Measurements from ENCODE around the gene COG3. TPM values are rescaled to one million over a fixed set of nuclear protein-coding genes. Genes with fewer than 3 reads are reported as not detected.
A peak's percentile ranks its signal among the peaks of the same experiment; 100 is the strongest.

COG3 gene
- total and polyA plus RNA-seq, 7 experiments from 2014 or later: 26.5 to 50.1 (median 43.2) TPM

DNA sequence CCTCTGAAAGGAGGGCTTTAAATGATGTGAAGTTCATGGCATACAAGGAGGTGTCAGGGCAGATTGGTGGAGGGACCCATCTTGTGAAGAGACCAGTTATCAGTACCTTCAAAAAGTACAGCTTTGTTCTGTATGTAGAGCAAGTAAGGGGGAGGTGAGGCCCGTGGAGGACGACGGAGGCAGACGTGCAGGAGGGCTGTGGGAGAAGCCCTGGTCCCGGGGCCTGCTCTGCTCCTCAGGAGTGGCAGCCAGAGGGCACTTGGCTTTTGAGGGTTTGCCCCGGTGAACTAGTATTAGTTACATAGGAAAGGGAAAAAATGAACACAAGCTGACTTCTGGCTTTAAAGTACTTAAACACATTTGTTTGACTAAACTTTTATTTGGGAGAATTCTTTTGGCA lies 42.1 kb downstream of the COG3 start:
- peaks cover 7 to 61% (median 29%) of the 10 kb centered on the region in 3 experiments for H3K36me3 ChIP-seq (ENCODE audit: control insufficient read depth in 2 of 3, insufficient read depth in 3 of 3, low read length in 3 of 3)
- H3K4me1 ChIP-seq (ENCODE audit: control insufficient read depth in 2 of 2, insufficient read depth in 2 of 2, low read length in 2 of 2): no peaks in the 10 kb centered on the region
- no peaks in the 10 kb centered on the region for H3K9me3 ChIP-seq (ENCODE audit: control insufficient read depth in 2 of 3, low read length in 3 of 3)
- Mint-ChIP-seq H3K36me3 (peaks cover 12 to 39% (median 25%) of the 10 kb centered on the region in 5 donors), H3K27ac (peak overlapping the region in 8 of 9 donors; percentile 36 to 88 (median 69)), H3K27me3 (no peaks in the 10 kb centered on the region), H3K4me3 (no peak overlapping the region), H3K4me1 (peaks cover 4 to 13% (median 5%) of the 10 kb centered on the region in 7 donors), H3K9me3 (no peaks in the 10 kb centered on the region)
- POLR2A ChIA-PET: interaction anchor here (1.0 kb wide), 1 partner anchor 39 kb away, joined by 3 read pairs; no protein-coding TSS in a partner anchor
- DNase-seq (no peak), ATAC-seq (no peak)
- H3K27ac ChIP-seq (ENCODE audit: low read depth, low read length): no peak overlapping the region
- intact Hi-C loops (cut with micrococcal nuclease): no loop called here
- CTCF ChIA-PET: interaction anchor here (0.5 to 1.6 kb wide), 2 partner anchors 8 to 147 kb away, joined by 3 to 5 read pairs; no protein-coding TSS in a partner anchor
- H3K4me3 ChIP-seq (ENCODE audit: low read length): no peak overlapping the region
- H3K27me3 ChIP-seq (ENCODE audit: control insufficient read depth in 2 of 2, insufficient read depth in 2 of 2, low read length in 2 of 2): no peaks in the 10 kb centered on the region

DNA sequence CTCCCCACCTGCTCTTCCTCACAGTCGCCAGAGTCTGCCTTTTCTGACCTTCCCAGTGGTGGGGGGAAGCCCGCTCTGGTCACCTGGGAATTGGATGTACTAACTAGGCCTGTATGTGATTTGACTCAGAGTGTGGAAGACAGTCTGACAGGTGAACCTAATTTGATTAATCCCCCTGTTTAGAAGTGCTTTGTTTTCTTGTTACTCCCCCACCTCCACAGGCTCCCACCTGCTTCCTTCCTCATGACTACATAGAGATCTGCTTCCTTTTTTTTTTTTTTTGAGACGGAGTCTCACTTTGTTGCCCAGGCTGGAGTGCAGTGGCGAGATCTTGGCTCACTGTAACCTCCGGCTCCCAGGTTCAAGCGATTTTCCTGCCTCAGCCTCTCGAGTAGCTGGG lies 44.0 kb downstream of the COG3 start:
- H3K27me3 Mint-ChIP-seq: no peaks in the 10 kb centered on the region
- DNase-seq (no peak), ATAC-seq (no peak)
- Histone ChIP-seq H3K4me3 (ENCODE audit: low read length) (no peak overlapping the region), H3K27ac (ENCODE audit: low read depth, low read length) (no peak overlapping the region), H3K4me1 (ENCODE audit: control insufficient read depth in 2 of 2, insufficient read depth in 2 of 2, low read length in 2 of 2) (no peaks in the 10 kb centered on the region), H3K36me3 (ENCODE audit: control insufficient read depth in 2 of 3, insufficient read depth in 3 of 3, low read length in 3 of 3) (peaks cover 14 to 57% (median 24%) of the 10 kb centered on the region in 3 experiments), H3K9me3 (ENCODE audit: control insufficient read depth in 2 of 3, low read length in 3 of 3) (no peaks in the 10 kb centered on the region), H3K27me3 (ENCODE audit: control insufficient read depth in 2 of 2, insufficient read depth in 2 of 2, low read length in 2 of 2) (no peaks in the 10 kb centered on the region)
- intact Hi-C loops (cut with micrococcal nuclease): no loop called here
- H3K27ac Mint-ChIP-seq: peak overlapping the region in 6 of 9 donors; percentile 9 to 89 (median 62)
- no peaks in the 10 kb centered on the region for H3K9me3 Mint-ChIP-seq
- H3K4me3 Mint-ChIP-seq: no peak overlapping the region
- H3K36me3 Mint-ChIP-seq: peaks cover 9 to 35% (median 22%) of the 10 kb centered on the region in 5 donors
- ChIA-PET CTCF (no interaction called here), POLR2A (no interaction called here)
- peaks cover 5 to 8% (median 6%) of the 10 kb centered on the region in 7 donors for H3K4me1 Mint-ChIP-seq

DNA sequence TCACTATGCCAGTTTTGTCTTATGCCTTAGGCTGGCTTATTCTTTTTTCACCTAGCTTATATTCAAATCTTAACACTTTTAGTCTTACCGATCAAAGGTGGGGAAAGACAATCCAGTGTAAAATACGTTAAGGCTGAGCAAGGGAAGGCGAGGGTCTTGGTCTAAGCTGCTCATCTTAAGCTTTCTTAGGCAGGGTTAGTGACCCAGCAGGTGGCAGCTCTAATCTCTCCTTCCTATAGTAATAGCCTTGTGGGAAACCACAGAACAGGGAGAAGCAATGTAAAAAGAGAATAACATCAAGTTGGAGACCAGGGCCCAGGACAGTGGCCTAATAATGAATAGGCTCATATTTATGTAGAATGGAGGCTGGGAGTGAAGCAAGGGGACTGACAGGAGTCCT lies 45.9 kb downstream of the COG3 start:
- no peaks in the 10 kb centered on the region for H3K9me3 Mint-ChIP-seq
- H3K9me3 ChIP-seq (ENCODE audit: control insufficient read depth in 2 of 3, low read length in 3 of 3): no peaks in the 10 kb centered on the region
- no peaks in the 10 kb centered on the region for H3K27me3 Mint-ChIP-seq
- no peaks in the 10 kb centered on the region for H3K27me3 ChIP-seq (ENCODE audit: control insufficient read depth in 2 of 2, insufficient read depth in 2 of 2, low read length in 2 of 2)
- H3K4me3 ChIP-seq (ENCODE audit: low read length): no peak overlapping the region
- POLR2A ChIA-PET: interaction anchor here (0.9 kb wide), 1 partner anchor 143 kb away, joined by 3 read pairs; no protein-coding TSS in a partner anchor
- DNase-seq: no peak
- H3K36me3 ChIP-seq (ENCODE audit: control insufficient read depth in 2 of 3, insufficient read depth in 3 of 3, low read length in 3 of 3): peaks cover 10 to 50% (median 14%) of the 10 kb centered on the region in 3 experiments
- no peaks in the 10 kb centered on the region for H3K4me1 ChIP-seq (ENCODE audit: control insufficient read depth in 2 of 2, insufficient read depth in 2 of 2, low read length in 2 of 2)
- H3K27ac Mint-ChIP-seq: peak overlapping the region in 5 of 9 donors; percentile 6 to 78 (median 70)
- H3K4me3 Mint-ChIP-seq: no peak overlapping the region
- peaks cover 5 to 8% (median 6%) of the 10 kb centered on the region in 7 donors for H3K4me1 Mint-ChIP-seq
- no peak overlapping the region for H3K27ac ChIP-seq (ENCODE audit: low read depth, low read length)
- no peak for ATAC-seq
- H3K36me3 Mint-ChIP-seq: peaks cover 9 to 34% (median 15%) of the 10 kb centered on the region in 5 donors
- intact Hi-C loops (cut with micrococcal nuclease): loop anchor here (1.0 kb wide), 4 partner anchors 46 to 811 kb away; partner anchors contain the start of gene COG3 (in 1 of the 2)
- CTCF ChIA-PET: interaction anchor here (0.6 to 1.0 kb wide), 5 partner anchors 19 to 1133 kb away, joined by 3 to 4 read pairs (median 3); no protein-coding TSS in a partner anchor

DNA sequence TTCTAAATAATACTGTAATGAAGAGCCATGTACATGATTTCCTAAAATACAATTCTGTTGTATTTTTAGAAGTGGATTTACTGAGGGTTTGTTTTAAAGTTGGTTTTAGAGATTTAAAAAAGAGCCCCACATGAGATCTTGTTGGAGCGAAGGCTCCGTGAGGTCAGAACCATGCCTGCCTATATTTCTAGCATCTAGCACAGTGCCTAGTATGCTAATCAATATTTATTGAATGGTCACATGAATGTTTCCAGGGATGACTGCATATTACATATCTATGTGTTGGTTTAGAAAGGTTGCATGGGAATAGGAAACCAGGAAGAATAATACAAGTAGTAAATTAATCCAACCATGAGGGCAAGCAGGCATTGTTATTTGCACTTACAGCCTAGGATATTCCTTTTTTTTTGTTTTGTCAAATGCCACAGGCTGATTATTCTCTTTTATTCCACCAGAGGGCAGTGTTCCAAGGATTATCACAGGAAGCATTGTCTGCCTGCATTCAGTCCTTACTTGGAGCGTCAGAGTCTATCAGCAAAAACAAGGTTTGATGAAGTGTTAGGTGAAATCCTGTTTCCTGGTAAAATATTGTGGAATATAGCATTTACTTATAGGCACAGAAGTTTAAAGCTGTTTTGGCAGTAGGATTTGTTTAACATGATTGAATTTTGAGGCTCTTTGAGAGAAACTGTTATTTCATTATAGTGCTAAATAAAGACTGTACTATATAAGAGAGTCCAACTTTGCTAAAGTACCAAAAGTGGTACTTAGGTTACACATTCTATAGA lies 46.8 kb downstream of the COG3 start:
- Histone ChIP-seq H3K4me1 (ENCODE audit: control insufficient read depth in 2 of 2, insufficient read depth in 2 of 2, low read length in 2 of 2) (no peaks in the 10 kb centered on the region), H3K27me3 (ENCODE audit: control insufficient read depth in 2 of 2, insufficient read depth in 2 of 2, low read length in 2 of 2) (no peaks in the 10 kb centered on the region), H3K36me3 (ENCODE audit: control insufficient read depth in 2 of 3, insufficient read depth in 3 of 3, low read length in 3 of 3) (peaks cover 10 to 50% (median 15%) of the 10 kb centered on the region in 3 experiments), H3K4me3 (ENCODE audit: low read length) (no peak overlapping the region), H3K9me3 (ENCODE audit: control insufficient read depth in 2 of 3, low read length in 3 of 3) (no peaks in the 10 kb centered on the region), H3K27ac (ENCODE audit: low read depth, low read length) (no peak overlapping the region)
- peak; percentile 95 for ATAC-seq
- no peaks in the 10 kb centered on the region for H3K9me3 Mint-ChIP-seq
- POLR2A ChIA-PET: no interaction called here
- intact Hi-C loops (cut with micrococcal nuclease): loop anchor here (1.0 kb wide), 4 partner anchors 47 to 810 kb away; partner anchors contain the start of gene COG3 (in 1 of the 2)
- DNase-seq: peak in 7 of 9 donors; percentile 41 to 72 (median 63)
- no peaks in the 10 kb centered on the region for H3K27me3 Mint-ChIP-seq
- H3K27ac Mint-ChIP-seq: peak overlapping the region in 7 of 9 donors; percentile 22 to 60 (median 46)
- peaks cover 4 to 34% (median 13%) of the 10 kb centered on the region in 5 donors for H3K36me3 Mint-ChIP-seq
- no peak overlapping the region for H3K4me3 Mint-ChIP-seq
- H3K4me1 Mint-ChIP-seq: peaks cover 3 to 7% (median 5%) of the 10 kb centered on the region in 7 donors
- CTCF ChIA-PET: interaction anchor here (0.9 kb wide), 1 partner anchor 230 kb away, joined by 4 read pairs; no protein-coding TSS in a partner anchor

DNA sequence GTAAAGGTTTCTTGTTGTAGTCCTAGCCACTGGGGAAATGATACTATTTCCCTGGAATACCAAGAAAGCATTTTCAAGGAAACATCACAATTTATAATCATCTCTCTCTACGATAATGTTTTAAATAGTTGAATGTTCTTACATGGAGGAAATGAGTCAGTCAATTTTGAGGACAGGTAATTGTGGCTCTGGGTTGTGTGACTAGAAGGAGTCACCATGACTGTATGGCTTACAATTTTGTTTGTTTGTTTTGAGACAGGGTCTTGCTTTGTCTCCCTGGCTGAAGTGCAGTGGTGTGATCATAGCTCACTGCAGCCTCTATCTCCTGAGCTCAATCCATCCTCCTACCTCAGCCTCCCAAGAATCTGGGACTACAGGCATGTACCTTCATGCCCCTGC lies 47.4 kb downstream of the COG3 start:
- H3K27me3 ChIP-seq (ENCODE audit: control insufficient read depth in 2 of 2, insufficient read depth in 2 of 2, low read length in 2 of 2): no peaks in the 10 kb centered on the region
- POLR2A ChIA-PET: no interaction called here
- no peaks in the 10 kb centered on the region for H3K9me3 ChIP-seq (ENCODE audit: control insufficient read depth in 2 of 3, low read length in 3 of 3)
- no peaks in the 10 kb centered on the region for H3K27me3 Mint-ChIP-seq
- intact Hi-C loops (cut with micrococcal nuclease): no loop called here
- H3K9me3 Mint-ChIP-seq: no peaks in the 10 kb centered on the region
- H3K36me3 ChIP-seq (ENCODE audit: control insufficient read depth in 2 of 3, insufficient read depth in 3 of 3, low read length in 3 of 3): peaks cover 10 to 51% (median 21%) of the 10 kb centered on the region in 3 experiments
- no peak overlapping the region for H3K4me3 Mint-ChIP-seq
- H3K27ac ChIP-seq (ENCODE audit: low read depth, low read length): no peak overlapping the region
- peak overlapping the region in 5 of 9 donors; percentile 22 to 72 (median 46) for H3K27ac Mint-ChIP-seq
- H3K4me1 Mint-ChIP-seq: peaks cover 0 to 7% (median 5%) of the 10 kb centered on the region in 7 donors
- no peak for DNase-seq
- CTCF ChIA-PET: interaction anchor here (1.0 kb wide), 1 partner anchor 141 kb away, joined by 4 read pairs; no protein-coding TSS in a partner anchor
- H3K4me3 ChIP-seq (ENCODE audit: low read length): no peak overlapping the region
- no peaks in the 10 kb centered on the region for H3K4me1 ChIP-seq (ENCODE audit: control insufficient read depth in 2 of 2, insufficient read depth in 2 of 2, low read length in 2 of 2)
- ATAC-seq: no peak
- H3K36me3 Mint-ChIP-seq: peaks cover 0 to 34% (median 11%) of the 10 kb centered on the region in 5 donors

DNA sequence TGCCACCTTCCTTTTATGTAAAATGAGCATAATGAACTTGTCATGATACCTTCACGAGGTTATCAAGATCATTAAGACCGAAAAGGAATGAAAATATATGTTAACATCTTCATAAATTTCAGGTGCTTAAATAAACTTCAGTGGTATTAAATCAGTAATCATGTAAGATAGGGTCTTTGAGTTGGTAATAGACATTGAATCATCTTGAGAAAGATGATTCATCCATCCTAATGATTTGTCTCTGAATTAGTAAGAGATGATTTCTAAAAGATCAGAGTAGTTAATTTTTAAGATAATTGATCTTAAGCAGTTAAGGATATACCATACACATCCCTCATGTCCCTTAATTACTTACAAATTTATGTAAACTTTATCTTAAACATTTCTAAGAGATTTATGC lies 52.0 kb downstream of the COG3 start:
- H3K27ac Mint-ChIP-seq: peak overlapping the region in 4 of 9 donors; percentile 8 to 47 (median 20)
- H3K9me3 Mint-ChIP-seq: no peaks in the 10 kb centered on the region
- H3K4me1 Mint-ChIP-seq: peaks cover under 1 to 13% (median 4%) of the 10 kb centered on the region in 7 donors
- intact Hi-C loops (cut with micrococcal nuclease): no loop called here
- H3K36me3 Mint-ChIP-seq: peaks cover 15 to 61% (median 31%) of the 10 kb centered on the region in 5 donors
- DNase-seq (no peak), ATAC-seq (no peak)
- H3K9me3 ChIP-seq (ENCODE audit: control insufficient read depth in 2 of 3, low read length in 3 of 3): no peaks in the 10 kb centered on the region
- no peak overlapping the region for H3K4me3 Mint-ChIP-seq
- no peaks in the 10 kb centered on the region for H3K27me3 ChIP-seq (ENCODE audit: control insufficient read depth in 2 of 2, insufficient read depth in 2 of 2, low read length in 2 of 2)
- no peaks in the 10 kb centered on the region for H3K27me3 Mint-ChIP-seq
- no peak overlapping the region for H3K27ac ChIP-seq (ENCODE audit: low read depth, low read length)
- H3K36me3 ChIP-seq (ENCODE audit: control insufficient read depth in 2 of 3, insufficient read depth in 3 of 3, low read length in 3 of 3): peaks cover 16 to 73% (median 48%) of the 10 kb centered on the region in 3 experiments
- ChIA-PET POLR2A (no interaction called here), CTCF (no interaction called here)
- H3K4me3 ChIP-seq (ENCODE audit: low read length): no peak overlapping the region
- H3K4me1 ChIP-seq (ENCODE audit: control insufficient read depth in 2 of 2, insufficient read depth in 2 of 2, low read length in 2 of 2): no peaks in the 10 kb centered on the region
